ENCODE data around the gene DOK3. TPM values are rescaled to one million over a fixed set of nuclear protein-coding genes. Genes with fewer than 3 reads are reported as not detected.

Gene DOK3
- total and polyA plus RNA-seq, 2 of the 13 experiments (the other 11 are each of a cell fraction or from before 2014, with no cell fraction given), result 1.4 to 1.5 TPM

DNA sequence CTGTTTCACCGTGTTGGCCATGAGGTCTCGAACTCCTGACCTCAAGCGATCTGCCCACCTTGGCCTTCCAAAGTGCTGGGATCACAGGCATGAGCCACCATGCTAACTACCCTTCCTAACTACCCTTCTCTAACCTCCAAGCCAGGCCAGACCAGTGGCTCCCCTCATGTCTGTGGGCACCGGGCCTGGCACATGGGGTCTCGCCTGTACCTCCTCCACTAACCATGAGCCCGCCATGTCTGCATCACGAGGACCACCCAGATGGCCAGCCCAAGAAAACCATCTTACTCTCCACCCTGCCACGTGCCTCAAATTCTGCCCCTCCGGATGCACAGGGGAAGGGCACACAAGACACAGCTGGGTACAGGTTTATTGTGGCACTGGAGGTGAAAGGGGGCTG lies 26.6 kb downstream of the DOK3 start:
- no peak for TF ChIP-seq ATRX (CRISPR knock-in tag; IDR thresholded peaks at IDR 0.05; ENCODE audit: borderline replicate concordance)
- TF ChIP-seq, protein P1, sequence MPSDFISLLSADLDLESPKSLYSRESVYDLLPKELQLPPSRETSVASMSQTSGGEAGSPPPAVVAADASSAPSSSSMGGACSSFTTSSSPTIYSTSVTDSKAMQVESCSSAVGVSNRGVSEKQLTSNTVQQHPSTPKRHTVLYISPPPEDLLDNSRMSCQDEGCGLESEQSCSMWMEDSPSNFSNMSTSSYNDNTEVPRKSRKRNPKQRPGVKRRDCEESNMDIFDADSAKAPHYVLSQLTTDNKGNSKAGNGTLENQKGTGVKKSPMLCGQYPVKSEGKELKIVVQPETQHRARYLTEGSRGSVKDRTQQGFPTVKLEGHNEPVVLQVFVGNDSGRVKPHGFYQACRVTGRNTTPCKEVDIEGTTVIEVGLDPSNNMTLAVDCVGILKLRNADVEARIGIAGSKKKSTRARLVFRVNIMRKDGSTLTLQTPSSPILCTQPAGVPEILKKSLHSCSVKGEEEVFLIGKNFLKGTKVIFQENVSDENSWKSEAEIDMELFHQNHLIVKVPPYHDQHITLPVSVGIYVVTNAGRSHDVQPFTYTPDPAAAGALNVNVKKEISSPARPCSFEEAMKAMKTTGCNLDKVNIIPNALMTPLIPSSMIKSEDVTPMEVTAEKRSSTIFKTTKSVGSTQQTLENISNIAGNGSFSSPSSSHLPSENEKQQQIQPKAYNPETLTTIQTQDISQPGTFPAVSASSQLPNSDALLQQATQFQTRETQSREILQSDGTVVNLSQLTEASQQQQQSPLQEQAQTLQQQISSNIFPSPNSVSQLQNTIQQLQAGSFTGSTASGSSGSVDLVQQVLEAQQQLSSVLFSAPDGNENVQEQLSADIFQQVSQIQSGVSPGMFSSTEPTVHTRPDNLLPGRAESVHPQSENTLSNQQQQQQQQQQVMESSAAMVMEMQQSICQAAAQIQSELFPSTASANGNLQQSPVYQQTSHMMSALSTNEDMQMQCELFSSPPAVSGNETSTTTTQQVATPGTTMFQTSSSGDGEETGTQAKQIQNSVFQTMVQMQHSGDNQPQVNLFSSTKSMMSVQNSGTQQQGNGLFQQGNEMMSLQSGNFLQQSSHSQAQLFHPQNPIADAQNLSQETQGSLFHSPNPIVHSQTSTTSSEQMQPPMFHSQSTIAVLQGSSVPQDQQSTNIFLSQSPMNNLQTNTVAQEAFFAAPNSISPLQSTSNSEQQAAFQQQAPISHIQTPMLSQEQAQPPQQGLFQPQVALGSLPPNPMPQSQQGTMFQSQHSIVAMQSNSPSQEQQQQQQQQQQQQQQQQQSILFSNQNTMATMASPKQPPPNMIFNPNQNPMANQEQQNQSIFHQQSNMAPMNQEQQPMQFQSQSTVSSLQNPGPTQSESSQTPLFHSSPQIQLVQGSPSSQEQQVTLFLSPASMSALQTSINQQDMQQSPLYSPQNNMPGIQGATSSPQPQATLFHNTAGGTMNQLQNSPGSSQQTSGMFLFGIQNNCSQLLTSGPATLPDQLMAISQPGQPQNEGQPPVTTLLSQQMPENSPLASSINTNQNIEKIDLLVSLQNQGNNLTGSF (CRISPR knock-in tag; IDR thresholded peaks at IDR 0.05), result no peak
- peaks cover 15% of the 10 kb centered on the region for H3K4me1 ChIP-seq (ENCODE audit: insufficient read depth, low read length)
- intact Hi-C loops (cut with micrococcal nuclease; ENCODE audit: unreplicated experiment), result no loop called here
- no peaks in the 10 kb centered on the region for H3K9me3 ChIP-seq (ENCODE audit: low read length)
- no peak overlapping the region for H3K27ac ChIP-seq (ENCODE audit: extremely low read length, insufficient read depth, low read length)
- H3K36me3 ChIP-seq (replicated peaks in 1 of 2; ENCODE audit: control insufficient read depth in 1 of 2, insufficient read depth in 2 of 2, low read length in 2 of 2), result peaks cover 6 to 7% of the 10 kb centered on the region in 2 experiments; a peak in 4 of 5 replicates
- no peak overlapping the region for H3K4me3 ChIP-seq (replicated peaks in 1 of 3; ENCODE audit: insufficient read depth in 1 of 3, low read depth in 2 of 3, low read length in 3 of 3)
- no peak overlapping the region for H2AFZ ChIP-seq (ENCODE audit: low read length)
- in situ Hi-C loops (cut with HindIII; ENCODE audit: extremely low pct_ligation_motif_present, low pct_unique_long_range_greater_than_20kb), result no loop called here
- no peaks in the 10 kb centered on the region for H3K27me3 ChIP-seq (ENCODE audit: control insufficient read depth in 1 of 2, insufficient read depth in 2 of 2, low read length in 2 of 2)
- FAIRE-seq (no peak), ATAC-seq (no peak), DNase-seq (ENCODE audit: low spot score) (no peak)
- no TSS peak for BruUV-seq (replicated peaks)
- POLR2A ChIA-PET, result no interaction called here
- no peak overlapping the region for H3K4me2 ChIP-seq (ENCODE audit: low read depth, low read length)
- no peaks in the 10 kb centered on the region for H3K79me2 ChIP-seq (ENCODE audit: insufficient read depth, low read length)
- 96% methylated on average over 9 of the region's 9 CpGs for WGBS (ENCODE audit: low lambda C conversion rate)
- CTCF ChIA-PET (ENCODE audit: low intra/inter-chr PET ratio, low total read pairs), result no interaction called here
- H3K9ac ChIP-seq (ENCODE audit: insufficient read depth, low read depth, low read length), result no peak overlapping the region
- H4K20me1 ChIP-seq (ENCODE audit: insufficient read depth, low read length), result no peaks in the 10 kb centered on the region

DNA sequence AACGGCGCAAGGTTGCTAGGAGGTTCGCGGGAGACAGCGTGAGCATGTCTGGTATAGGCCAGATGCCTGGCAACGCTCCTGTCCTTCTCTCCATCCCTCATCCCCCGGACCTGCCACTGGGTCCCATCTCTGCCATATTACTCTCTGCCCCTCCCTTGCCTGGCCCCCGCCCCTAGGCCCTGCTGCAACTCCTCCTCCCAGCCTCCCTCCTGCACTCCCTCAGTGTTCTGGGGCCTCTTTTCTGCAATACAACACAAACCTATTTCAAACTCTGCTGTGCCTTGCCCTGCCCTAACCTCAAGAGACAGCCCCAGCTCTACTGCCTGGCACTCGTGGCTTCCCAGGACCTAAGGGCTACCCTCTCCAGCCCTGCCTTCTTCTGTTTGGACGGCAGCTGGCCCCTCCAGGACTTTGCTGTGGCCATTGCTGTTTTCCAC lies 27.2 kb downstream of the DOK3 start:
- H3K27ac ChIP-seq (ENCODE audit: extremely low read length, insufficient read depth, low read length), result no peak overlapping the region
- H3K4me3 ChIP-seq (replicated peaks in 1 of 3; ENCODE audit: insufficient read depth in 1 of 3, low read depth in 2 of 3, low read length in 3 of 3), result no peak overlapping the region
- ChIA-PET POLR2A (no interaction called here), CTCF (ENCODE audit: low intra/inter-chr PET ratio, low total read pairs) (no interaction called here)
- no peak overlapping the region for H3K9ac ChIP-seq (ENCODE audit: insufficient read depth, low read depth, low read length)
- H3K4me1 ChIP-seq (ENCODE audit: insufficient read depth, low read length), result peaks cover 21% of the 10 kb centered on the region
- H2AFZ ChIP-seq (ENCODE audit: low read length), result no peak overlapping the region
- FAIRE-seq (no peak), DNase-seq (ENCODE audit: low spot score) (no peak), ATAC-seq (no peak)
- peaks cover 3% of the 10 kb centered on the region in 2 experiments; a peak in 4 of 5 replicates for H3K36me3 ChIP-seq (replicated peaks in 1 of 2; ENCODE audit: control insufficient read depth in 1 of 2, insufficient read depth in 2 of 2, low read length in 2 of 2)
- no peaks in the 10 kb centered on the region for H3K9me3 ChIP-seq (ENCODE audit: low read length)
- H3K4me2 ChIP-seq (ENCODE audit: low read depth, low read length), result no peak overlapping the region
- intact Hi-C loops (cut with micrococcal nuclease; ENCODE audit: unreplicated experiment), result no loop called here
- H3K79me2 ChIP-seq (ENCODE audit: insufficient read depth, low read length), result no peaks in the 10 kb centered on the region
- H4K20me1 ChIP-seq (ENCODE audit: insufficient read depth, low read length), result no peaks in the 10 kb centered on the region
- 90% methylated on average over 10 of the region's 10 CpGs for WGBS (ENCODE audit: low lambda C conversion rate)
- BruUV-seq (replicated peaks), result no TSS peak
- no peaks in the 10 kb centered on the region for H3K27me3 ChIP-seq (ENCODE audit: control insufficient read depth in 1 of 2, insufficient read depth in 2 of 2, low read length in 2 of 2)
- in situ Hi-C loops (cut with HindIII; ENCODE audit: extremely low pct_ligation_motif_present, low pct_unique_long_range_greater_than_20kb), result no loop called here
- TF ChIP-seq, protein P2, sequence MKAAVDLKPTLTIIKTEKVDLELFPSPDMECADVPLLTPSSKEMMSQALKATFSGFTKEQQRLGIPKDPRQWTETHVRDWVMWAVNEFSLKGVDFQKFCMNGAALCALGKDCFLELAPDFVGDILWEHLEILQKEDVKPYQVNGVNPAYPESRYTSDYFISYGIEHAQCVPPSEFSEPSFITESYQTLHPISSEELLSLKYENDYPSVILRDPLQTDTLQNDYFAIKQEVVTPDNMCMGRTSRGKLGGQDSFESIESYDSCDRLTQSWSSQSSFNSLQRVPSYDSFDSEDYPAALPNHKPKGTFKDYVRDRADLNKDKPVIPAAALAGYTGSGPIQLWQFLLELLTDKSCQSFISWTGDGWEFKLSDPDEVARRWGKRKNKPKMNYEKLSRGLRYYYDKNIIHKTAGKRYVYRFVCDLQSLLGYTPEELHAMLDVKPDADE (CRISPR knock-in tag; IDR thresholded peaks at IDR 0.05), result no peak
- TF ChIP-seq RFX5 (IDR thresholded peaks at IDR 0.05; ENCODE audit: low read depth, low read length) (no peak), ZNF839 (CRISPR knock-in tag; IDR thresholded peaks at IDR 0.05; ENCODE audit: borderline replicate concordance) (no peak), CHCHD3 (CRISPR knock-in tag; IDR thresholded peaks at IDR 0.05) (no peak)
- TF ChIP-seq, protein P3, sequence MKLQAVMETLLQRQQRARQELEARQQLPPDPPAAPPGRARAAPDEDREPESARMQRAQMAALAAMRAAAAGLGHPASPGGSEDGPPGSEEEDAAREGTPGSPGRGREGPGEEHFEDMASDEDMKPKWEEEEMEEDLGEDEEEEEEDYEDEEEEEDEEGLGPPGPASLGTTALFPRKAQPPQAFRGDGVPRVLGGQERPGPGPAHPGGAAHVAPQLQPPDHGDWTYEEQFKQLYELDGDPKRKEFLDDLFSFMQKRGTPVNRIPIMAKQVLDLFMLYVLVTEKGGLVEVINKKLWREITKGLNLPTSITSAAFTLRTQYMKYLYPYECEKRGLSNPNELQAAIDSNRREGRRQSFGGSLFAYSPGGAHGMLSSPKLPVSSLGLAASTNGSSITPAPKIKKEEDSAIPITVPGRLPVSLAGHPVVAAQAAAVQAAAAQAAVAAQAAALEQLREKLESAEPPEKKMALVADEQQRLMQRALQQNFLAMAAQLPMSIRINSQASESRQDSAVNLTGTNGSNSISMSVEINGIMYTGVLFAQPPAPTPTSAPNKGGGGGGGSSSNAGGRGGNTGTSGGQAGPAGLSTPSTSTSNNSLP (IDR thresholded peaks at IDR 0.05; ENCODE audit: low read depth, low read length), result no peak
